ENCODE data around the gene TCF3. TPM values are rescaled to one million over a fixed set of nuclear protein-coding genes. Genes with fewer than 3 reads are reported as not detected.

Gene TCF3
- total and polyA plus RNA-seq, 4 donors, result 36.9 to 58.1 (median 45.2) TPM

DNA sequence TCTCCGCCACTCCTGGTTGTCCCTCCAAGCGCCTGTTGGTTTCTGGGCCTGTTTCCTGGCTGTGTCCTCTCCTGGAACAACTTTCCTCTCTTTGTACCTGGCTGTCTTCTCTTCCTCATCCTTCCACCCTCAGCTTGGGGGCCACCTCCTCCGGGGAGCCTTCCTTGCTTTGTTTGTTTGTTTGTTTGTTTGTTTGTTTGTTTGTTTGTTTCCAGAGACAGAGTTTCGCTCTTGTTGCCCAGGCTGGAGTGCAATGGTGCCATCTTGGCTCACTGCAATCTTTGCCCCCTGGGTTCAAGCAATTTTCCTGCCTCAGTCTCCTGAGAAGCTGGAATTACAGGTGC is 6.6 kb upstream of the TCF3 start:
- no peak for ATAC-seq (ENCODE audit: insufficient read depth, low FRiP score)
- 58 to 78% methylated on average over 4 of the region's 4 CpGs for WGBS, 2 donors
- DNase-seq, result no peak
- Histone ChIP-seq H3K4me3 (no peak overlapping the region), H3K27ac (ENCODE audit: low read depth in 1 of 2, low read length in 1 of 2) (no peak overlapping the region), H3K9me3 (ENCODE audit: control insufficient read depth in 4 of 4, insufficient read depth in 3 of 4, low read length in 3 of 4) (no peaks in the 10 kb centered on the region), H3K36me3 (ENCODE audit: control insufficient read depth in 4 of 4, insufficient read depth in 4 of 4, low read length in 4 of 4) (no peaks in the 10 kb centered on the region), H3K27me3 (ENCODE audit: control insufficient read depth in 3 of 3, insufficient read depth in 3 of 3, low read length in 2 of 3) (peaks cover 0 to 3% (median 0%) of the 10 kb centered on the region in 3 donors), H3K9ac (ENCODE audit: insufficient read depth in 1 of 2, low read length in 2 of 2) (no peak overlapping the region), H3K4me1 (ENCODE audit: control insufficient read depth in 5 of 5, insufficient read depth in 5 of 5, low read length in 5 of 5) (peaks cover 0 to 19% (median 0%) of the 10 kb centered on the region in 5 donors)
- TF ChIP-seq, protein P1, sequence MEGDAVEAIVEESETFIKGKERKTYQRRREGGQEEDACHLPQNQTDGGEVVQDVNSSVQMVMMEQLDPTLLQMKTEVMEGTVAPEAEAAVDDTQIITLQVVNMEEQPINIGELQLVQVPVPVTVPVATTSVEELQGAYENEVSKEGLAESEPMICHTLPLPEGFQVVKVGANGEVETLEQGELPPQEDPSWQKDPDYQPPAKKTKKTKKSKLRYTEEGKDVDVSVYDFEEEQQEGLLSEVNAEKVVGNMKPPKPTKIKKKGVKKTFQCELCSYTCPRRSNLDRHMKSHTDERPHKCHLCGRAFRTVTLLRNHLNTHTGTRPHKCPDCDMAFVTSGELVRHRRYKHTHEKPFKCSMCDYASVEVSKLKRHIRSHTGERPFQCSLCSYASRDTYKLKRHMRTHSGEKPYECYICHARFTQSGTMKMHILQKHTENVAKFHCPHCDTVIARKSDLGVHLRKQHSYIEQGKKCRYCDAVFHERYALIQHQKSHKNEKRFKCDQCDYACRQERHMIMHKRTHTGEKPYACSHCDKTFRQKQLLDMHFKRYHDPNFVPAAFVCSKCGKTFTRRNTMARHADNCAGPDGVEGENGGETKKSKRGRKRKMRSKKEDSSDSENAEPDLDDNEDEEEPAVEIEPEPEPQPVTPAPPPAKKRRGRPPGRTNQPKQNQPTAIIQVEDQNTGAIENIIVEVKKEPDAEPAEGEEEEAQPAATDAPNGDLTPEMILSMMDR (IDR thresholded peaks at IDR 0.05; ENCODE audit: control extremely low read depth, extremely low read depth), result no peak

DNA sequence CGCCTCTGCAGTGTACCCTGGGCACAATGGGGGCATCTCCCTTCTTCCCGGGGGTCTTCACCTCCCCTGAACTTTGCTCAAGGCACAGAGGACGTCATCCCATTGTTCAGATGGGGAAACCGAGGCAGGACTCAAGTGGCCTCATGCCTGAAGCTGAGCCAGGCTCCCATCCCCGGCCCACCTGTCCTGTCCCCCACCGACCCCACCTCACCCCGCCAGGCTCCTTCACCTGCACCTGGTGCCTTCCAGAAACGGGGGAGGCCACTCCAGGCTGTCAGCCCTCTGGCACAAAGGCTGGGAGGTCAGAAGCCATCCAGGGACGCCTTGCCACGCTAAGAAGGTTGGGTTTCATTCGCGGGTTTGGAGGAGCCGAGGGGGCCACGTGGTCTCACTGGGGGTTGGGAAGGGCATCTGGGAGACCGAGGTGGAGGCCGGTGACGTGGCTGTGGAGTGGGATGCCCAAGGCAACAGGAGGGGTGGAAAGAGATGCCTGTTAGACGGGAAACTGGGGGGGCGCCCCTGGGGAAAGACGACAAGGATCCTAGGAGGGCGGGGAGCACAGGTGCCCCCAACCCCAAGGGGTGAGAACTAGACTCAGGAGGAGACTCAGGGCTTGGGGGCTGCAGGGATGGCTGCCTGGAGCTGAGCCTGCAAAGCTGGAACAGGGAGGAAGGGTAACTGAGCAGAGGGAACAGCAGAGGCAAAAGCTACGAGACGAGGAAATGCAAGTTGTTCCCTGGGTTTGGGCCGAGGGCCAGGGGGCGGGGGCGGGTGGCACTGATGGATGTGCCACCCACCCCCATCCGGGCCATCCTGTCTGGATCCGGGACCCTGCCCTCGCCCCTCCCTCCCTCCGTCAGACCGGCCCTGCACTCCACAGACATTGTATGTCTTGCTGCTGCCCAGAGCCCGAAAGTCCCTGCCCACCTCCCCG is 6.0 kb upstream of the TCF3 start:
- no peak for ATAC-seq (ENCODE audit: insufficient read depth, low FRiP score)
- TF ChIP-seq, protein P1 (IDR thresholded peaks at IDR 0.05; ENCODE audit: control extremely low read depth, extremely low read depth), result no peak
- Histone ChIP-seq H3K4me1 (ENCODE audit: control insufficient read depth in 5 of 5, insufficient read depth in 5 of 5, low read length in 5 of 5) (peaks cover 0 to 19% (median 0%) of the 10 kb centered on the region in 5 donors), H3K4me3 (no peak overlapping the region), H3K9ac (ENCODE audit: insufficient read depth in 1 of 2, low read length in 2 of 2) (no peak overlapping the region), H3K27ac (ENCODE audit: low read depth in 1 of 2, low read length in 1 of 2) (no peak overlapping the region), H3K9me3 (ENCODE audit: control insufficient read depth in 4 of 4, insufficient read depth in 3 of 4, low read length in 3 of 4) (no peaks in the 10 kb centered on the region), H3K36me3 (ENCODE audit: control insufficient read depth in 4 of 4, insufficient read depth in 4 of 4, low read length in 4 of 4) (no peaks in the 10 kb centered on the region), H3K27me3 (ENCODE audit: control insufficient read depth in 3 of 3, insufficient read depth in 3 of 3, low read length in 2 of 3) (no peaks in the 10 kb centered on the region)
- 43 to 67% methylated on average over 30 to 33 of the region's 33 CpGs for WGBS, 2 donors
- DNase-seq, result no peak

DNA sequence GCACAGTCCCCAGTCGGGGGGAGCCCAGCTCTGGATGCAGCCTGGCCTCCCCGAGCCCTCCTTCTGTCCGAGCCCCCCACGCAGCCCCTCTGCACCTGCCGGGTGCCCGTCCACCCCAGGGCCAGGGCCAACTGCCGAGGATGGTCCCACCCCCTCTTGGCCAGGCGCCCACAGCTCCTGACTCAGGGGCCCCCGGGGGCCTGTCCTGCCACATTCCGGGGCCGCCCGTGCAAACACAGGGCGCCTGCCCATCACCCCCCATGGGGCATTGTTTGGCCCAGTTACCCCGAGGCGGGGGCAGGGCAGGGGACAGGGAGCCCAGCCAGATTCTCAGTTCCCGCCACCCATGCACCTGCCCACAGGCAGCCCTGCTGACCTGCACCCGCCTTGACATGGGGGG is 5.3 kb upstream of the TCF3 start:
- H3K4me1 ChIP-seq (ENCODE audit: control insufficient read depth in 5 of 5, insufficient read depth in 5 of 5, low read length in 5 of 5), result peaks cover 0 to 19% (median 2%) of the 10 kb centered on the region in 5 donors
- H3K4me3 ChIP-seq, result no peak overlapping the region
- ATAC-seq (ENCODE audit: insufficient read depth, low FRiP score), result no peak
- no peaks in the 10 kb centered on the region for H3K9me3 ChIP-seq (ENCODE audit: control insufficient read depth in 4 of 4, insufficient read depth in 3 of 4, low read length in 3 of 4)
- H3K27me3 ChIP-seq (ENCODE audit: control insufficient read depth in 3 of 3, insufficient read depth in 3 of 3, low read length in 2 of 3), result no peaks in the 10 kb centered on the region
- TF ChIP-seq, protein P1 (IDR thresholded peaks at IDR 0.05; ENCODE audit: control extremely low read depth, extremely low read depth), result no peak
- peak; percentile 40 to 73 (median 71) for DNase-seq
- H3K27ac ChIP-seq (ENCODE audit: low read depth in 1 of 2, low read length in 1 of 2), result no peak overlapping the region
- H3K36me3 ChIP-seq (ENCODE audit: control insufficient read depth in 4 of 4, insufficient read depth in 4 of 4, low read length in 4 of 4), result no peaks in the 10 kb centered on the region
- no peak overlapping the region for H3K9ac ChIP-seq (ENCODE audit: insufficient read depth in 1 of 2, low read length in 2 of 2)
- WGBS, 2 donors, result 64 to 83% methylated on average over 15 to 17 of the region's 17 CpGs
